ENCODE measurements around the gene ECD. TPM values are rescaled to one million over a fixed set of nuclear protein-coding genes. Genes with fewer than 3 reads are reported as not detected.

ECD gene
- polyA plus RNA-seq, 1 of the 3 experiments (the other 2 are of a cell fraction), result 21.4 TPM

DNA sequence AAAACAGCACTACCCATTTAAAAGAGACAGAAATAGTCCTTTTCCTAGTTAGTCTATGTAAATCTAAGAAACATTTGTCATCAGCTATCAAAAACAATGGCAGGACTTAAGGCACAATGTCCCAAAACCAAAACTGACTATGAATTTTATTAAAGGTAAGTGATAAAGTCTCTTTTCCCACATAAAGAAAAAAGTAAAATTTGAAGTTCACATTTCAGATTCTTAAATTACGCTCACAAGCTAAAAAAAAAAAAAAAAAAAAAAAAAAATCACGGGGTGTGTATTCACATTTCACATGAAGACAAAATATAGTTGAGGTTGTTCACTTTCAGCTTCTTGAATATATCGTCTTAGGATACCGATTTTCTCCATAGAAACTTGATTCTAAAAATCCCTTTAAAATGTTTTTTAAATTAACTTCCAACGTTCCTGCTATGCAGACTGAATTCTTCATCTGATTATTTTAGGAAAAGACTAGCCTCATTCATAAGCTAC is 72.8 kb downstream of the ECD start:
- WGBS (ENCODE audit: low lambda C conversion rate), result 1% methylated on average over 5 of the region's 5 CpGs
- H3K27me3 ChIP-seq (ENCODE audit: insufficient read depth), result no peaks in the 10 kb centered on the region

DNA sequence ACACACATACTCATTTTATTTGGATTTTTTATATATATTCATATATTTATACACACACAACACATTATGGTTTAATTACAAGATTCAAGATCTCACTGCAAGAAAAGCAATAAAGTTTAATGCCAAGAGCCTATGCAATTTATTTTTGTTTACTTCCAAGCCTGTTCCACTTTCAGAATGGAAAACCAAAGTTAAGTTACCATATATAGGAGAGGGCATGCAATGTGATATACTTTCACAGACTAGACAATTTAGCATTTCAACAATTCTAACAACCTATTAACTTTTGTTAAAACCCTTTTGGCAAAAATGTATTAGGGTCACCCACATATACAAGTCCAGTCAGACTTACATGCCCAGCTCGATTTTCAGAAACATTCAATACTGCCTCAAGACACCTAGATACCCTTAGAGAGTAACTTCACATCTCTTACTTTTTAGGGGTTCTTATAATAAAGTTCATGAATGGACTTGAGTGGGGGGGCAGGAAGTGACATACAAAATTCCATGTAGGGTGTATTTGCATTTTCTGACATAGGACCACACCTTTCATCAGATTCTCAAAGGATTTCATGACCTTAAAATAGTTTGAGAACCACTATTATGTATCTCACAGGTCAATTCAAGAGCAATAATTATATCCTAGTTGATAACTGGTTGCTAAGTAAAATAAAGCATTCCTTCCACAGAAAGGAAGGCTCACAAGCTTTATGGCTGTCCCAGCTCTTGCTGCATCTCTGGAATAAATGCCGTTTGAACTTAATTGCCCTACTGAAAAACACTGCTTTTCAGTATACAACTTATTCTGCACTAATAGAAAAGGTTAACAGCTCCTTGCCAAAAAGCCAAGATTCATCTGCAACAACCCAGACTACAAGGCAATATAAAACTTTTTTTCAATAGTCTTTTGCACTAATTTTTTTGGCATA is 73.6 kb downstream of the ECD start:
- no peaks in the 10 kb centered on the region for H3K9me2 ChIP-seq
- H3K27me3 ChIP-seq (ENCODE audit: insufficient read depth), result no peaks in the 10 kb centered on the region
- H2AFZ ChIP-seq (ENCODE audit: low read depth), result peak overlapping the region; percentile 80
- WGBS (ENCODE audit: low lambda C conversion rate), result 17% methylated on average over 2 of the region's 2 CpGs
- H3K9me3 ChIP-seq, result no peaks in the 10 kb centered on the region
- peak overlapping the region; percentile 96 to 97 for H3K27ac ChIP-seq (ENCODE audit: low read depth in 2 of 2, low read length in 1 of 2)
- H3K9ac ChIP-seq, result peak overlapping the region; percentile 92
- H3K36me3 ChIP-seq (replicated peaks in 1 of 2; ENCODE audit: control insufficient read depth in 1 of 2, insufficient read depth in 2 of 2, low read length in 1 of 2), result peaks cover 0 to 6% of the 10 kb centered on the region in 2 experiments
- H3F3A ChIP-seq (replicated peaks; ENCODE audit: insufficient read depth), result peaks cover 29% of the 10 kb centered on the region
- H3K4me2 ChIP-seq, result peak overlapping the region; percentile 88
- H4K20me1 ChIP-seq (ENCODE audit: insufficient read depth), result 0 out of 2 replicates have a peak, but pooled peaks cover 3% of the 10 kb centered on the region
- DNase-seq, result no peak
- CTCF ChIA-PET, result interaction anchor here (0.8 to 3.0 kb wide), 3 partner anchors 51 to 74 kb away, joined by 3 to 14 read pairs (median 4); partner anchors contain the start of gene FAM149B1
- peaks cover 4 to 5% of the 10 kb centered on the region in 2 experiments; a peak in 3 of 4 replicates for H3K4me1 ChIP-seq (ENCODE audit: control insufficient read depth in 1 of 2, insufficient read depth in 2 of 2, low read depth in 1 of 2, low read length in 1 of 2)
- POLR2A ChIA-PET, result interaction anchor here (0.6 kb wide), 1 partner anchor 17 kb away, joined by 5 read pairs; no protein-coding TSS in a partner anchor
- peaks cover 66% of the 10 kb centered on the region for H3K79me2 ChIP-seq (ENCODE audit: insufficient read depth)
- H3K4me3 ChIP-seq (ENCODE audit: low read depth in 2 of 2, low read length in 1 of 2), result peak overlapping the region; percentile 84 to 87
- TF ChIP-seq FOXM1 (IDR thresholded peaks at IDR 0.05; ENCODE audit: low read depth) (no peak), FOXJ3 (CRISPR knock-in tag; IDR thresholded peaks at IDR 0.05) (no peak), RCOR1 (IDR thresholded peaks at IDR 0.05; ENCODE audit: low read length) (no peak), MEF2A (IDR thresholded peaks at IDR 0.05; ENCODE audit: borderline replicate concordance, low read depth) (no peak), CHD2 (IDR thresholded peaks at IDR 0.05; ENCODE audit: low read length, partially characterized antibody) (no peak), EZH2phosphoT487 (IDR thresholded peaks at IDR 0.05; ENCODE audit: borderline replicate concordance, low read depth) (no peak), GATA2 (CRISPR knock-in tag; IDR thresholded peaks at IDR 0.05) (no peak), POLR2AphosphoS5 (IDR thresholded peaks at IDR 0.05; ENCODE audit: low read depth, low read length) (no peak), NFIC (IDR thresholded peaks at IDR 0.05; ENCODE audit: borderline replicate concordance) (no peak), ELF1 (IDR thresholded peaks at IDR 0.05) (no peak), SMC3 (IDR thresholded peaks at IDR 0.05; ENCODE audit: low read depth, low read length) (no peak), TAF1 (IDR thresholded peaks at IDR 0.05; ENCODE audit: borderline replicate concordance, low read depth, low read length) (no peak)
- TF ChIP-seq, protein P1, sequence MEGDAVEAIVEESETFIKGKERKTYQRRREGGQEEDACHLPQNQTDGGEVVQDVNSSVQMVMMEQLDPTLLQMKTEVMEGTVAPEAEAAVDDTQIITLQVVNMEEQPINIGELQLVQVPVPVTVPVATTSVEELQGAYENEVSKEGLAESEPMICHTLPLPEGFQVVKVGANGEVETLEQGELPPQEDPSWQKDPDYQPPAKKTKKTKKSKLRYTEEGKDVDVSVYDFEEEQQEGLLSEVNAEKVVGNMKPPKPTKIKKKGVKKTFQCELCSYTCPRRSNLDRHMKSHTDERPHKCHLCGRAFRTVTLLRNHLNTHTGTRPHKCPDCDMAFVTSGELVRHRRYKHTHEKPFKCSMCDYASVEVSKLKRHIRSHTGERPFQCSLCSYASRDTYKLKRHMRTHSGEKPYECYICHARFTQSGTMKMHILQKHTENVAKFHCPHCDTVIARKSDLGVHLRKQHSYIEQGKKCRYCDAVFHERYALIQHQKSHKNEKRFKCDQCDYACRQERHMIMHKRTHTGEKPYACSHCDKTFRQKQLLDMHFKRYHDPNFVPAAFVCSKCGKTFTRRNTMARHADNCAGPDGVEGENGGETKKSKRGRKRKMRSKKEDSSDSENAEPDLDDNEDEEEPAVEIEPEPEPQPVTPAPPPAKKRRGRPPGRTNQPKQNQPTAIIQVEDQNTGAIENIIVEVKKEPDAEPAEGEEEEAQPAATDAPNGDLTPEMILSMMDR (IDR thresholded peaks at IDR 0.05), result no peak
- TF ChIP-seq, protein P2, sequence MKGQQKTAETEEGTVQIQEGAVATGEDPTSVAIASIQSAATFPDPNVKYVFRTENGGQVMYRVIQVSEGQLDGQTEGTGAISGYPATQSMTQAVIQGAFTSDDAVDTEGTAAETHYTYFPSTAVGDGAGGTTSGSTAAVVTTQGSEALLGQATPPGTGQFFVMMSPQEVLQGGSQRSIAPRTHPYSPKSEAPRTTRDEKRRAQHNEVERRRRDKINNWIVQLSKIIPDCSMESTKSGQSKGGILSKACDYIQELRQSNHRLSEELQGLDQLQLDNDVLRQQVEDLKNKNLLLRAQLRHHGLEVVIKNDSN (IDR thresholded peaks at IDR 0.05; ENCODE audit: borderline replicate concordance, low read depth), result no peak
- TF ChIP-seq, protein P3, sequence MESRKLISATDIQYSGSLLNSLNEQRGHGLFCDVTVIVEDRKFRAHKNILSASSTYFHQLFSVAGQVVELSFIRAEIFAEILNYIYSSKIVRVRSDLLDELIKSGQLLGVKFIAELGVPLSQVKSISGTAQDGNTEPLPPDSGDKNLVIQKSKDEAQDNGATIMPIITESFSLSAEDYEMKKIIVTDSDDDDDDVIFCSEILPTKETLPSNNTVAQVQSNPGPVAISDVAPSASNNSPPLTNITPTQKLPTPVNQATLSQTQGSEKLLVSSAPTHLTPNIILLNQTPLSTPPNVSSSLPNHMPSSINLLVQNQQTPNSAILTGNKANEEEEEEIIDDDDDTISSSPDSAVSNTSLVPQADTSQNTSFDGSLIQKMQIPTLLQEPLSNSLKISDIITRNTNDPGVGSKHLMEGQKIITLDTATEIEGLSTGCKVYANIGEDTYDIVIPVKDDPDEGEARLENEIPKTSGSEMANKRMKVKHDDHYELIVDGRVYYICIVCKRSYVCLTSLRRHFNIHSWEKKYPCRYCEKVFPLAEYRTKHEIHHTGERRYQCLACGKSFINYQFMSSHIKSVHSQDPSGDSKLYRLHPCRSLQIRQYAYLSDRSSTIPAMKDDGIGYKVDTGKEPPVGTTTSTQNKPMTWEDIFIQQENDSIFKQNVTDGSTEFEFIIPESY (IDR thresholded peaks at IDR 0.05; ENCODE audit: borderline replicate concordance, low read depth), result no peak

More for the DNA sequence above, 72.8 kb downstream of the ECD start:
- no peak for DNase-seq
- Histone ChIP-seq H3K9ac (peak overlapping the region; percentile 92), H3K9me2 (no peaks in the 10 kb centered on the region), H3K4me1 (ENCODE audit: control insufficient read depth in 1 of 2, insufficient read depth in 2 of 2, low read depth in 1 of 2, low read length in 1 of 2) (peaks cover 4% of the 10 kb centered on the region in 2 experiments; a peak in 3 of 4 replicates), H3K4me2 (peak overlapping the region; percentile 88), H3K9me3 (no peaks in the 10 kb centered on the region), H3K79me2 (ENCODE audit: insufficient read depth) (peaks cover 57% of the 10 kb centered on the region), H3K4me3 (ENCODE audit: low read depth in 2 of 2, low read length in 1 of 2) (peak overlapping the region; percentile 84 to 87), H4K20me1 (ENCODE audit: insufficient read depth) (0 out of 2 replicates have a peak, but pooled peaks cover 3% of the 10 kb centered on the region), H3F3A (replicated peaks; ENCODE audit: insufficient read depth) (peaks cover 29% of the 10 kb centered on the region), H2AFZ (ENCODE audit: low read depth) (peak overlapping the region; percentile 80), H3K27ac (ENCODE audit: low read depth in 2 of 2, low read length in 1 of 2) (peak overlapping the region; percentile 96 to 97), H3K36me3 (replicated peaks in 1 of 2; ENCODE audit: control insufficient read depth in 1 of 2, insufficient read depth in 2 of 2, low read length in 1 of 2) (peaks cover 0 to 4% of the 10 kb centered on the region in 2 experiments)
- ChIA-PET POLR2A (interaction anchor here (2.7 kb wide), 1 partner anchor 15 kb away, joined by 16 read pairs; the partner anchor contains the start of gene NUDT13), CTCF (interaction anchor here (0.8 to 3.0 kb wide), 7 partner anchors 12 to 169 kb away, joined by 3 to 14 read pairs (median 3); partner anchors contain the start of gene FAM149B1)
- TF ChIP-seq JUND (IDR thresholded peaks at IDR 0.05) (no peak), EZH2phosphoT487 (IDR thresholded peaks at IDR 0.05; ENCODE audit: borderline replicate concordance, low read depth) (no peak), NRF1 (IDR thresholded peaks at IDR 0.05; ENCODE audit: low read depth, low read length) (no peak), CHD2 (IDR thresholded peaks at IDR 0.05; ENCODE audit: low read length, partially characterized antibody) (no peak), POLR2AphosphoS5 (IDR thresholded peaks at IDR 0.05; ENCODE audit: low read depth, low read length) (no peak)
- TF ChIP-seq, protein P4, sequence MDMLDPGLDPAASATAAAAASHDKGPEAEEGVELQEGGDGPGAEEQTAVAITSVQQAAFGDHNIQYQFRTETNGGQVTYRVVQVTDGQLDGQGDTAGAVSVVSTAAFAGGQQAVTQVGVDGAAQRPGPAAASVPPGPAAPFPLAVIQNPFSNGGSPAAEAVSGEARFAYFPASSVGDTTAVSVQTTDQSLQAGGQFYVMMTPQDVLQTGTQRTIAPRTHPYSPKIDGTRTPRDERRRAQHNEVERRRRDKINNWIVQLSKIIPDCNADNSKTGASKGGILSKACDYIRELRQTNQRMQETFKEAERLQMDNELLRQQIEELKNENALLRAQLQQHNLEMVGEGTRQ (IDR thresholded peaks at IDR 0.05; ENCODE audit: borderline replicate concordance, low read depth, low read length), result no peak
